Peyer's patch (tissue), 4 donors: ENCODE results near the gene ZNF697.

Source experiments
- POLR2A ChIP-seq, 2 donors: fragments of 450-650 bp; IDR thresholded peaks; one replicate each; pipeline ENCODE4 v1.5.1; 2017; ENCODE audit warnings: antibody characterized with exemption in 2 of 2, mild to moderate bottlenecking in 2 of 2, moderate library complexity in 2 of 2
- TF ChIP-seq, protein P1 (sequence below), 6 experiments: fragments of 450-650 bp in 4 of 6; fragments of 200-600 bp in 2 of 6; sonication (generic) in 1 of 6; IDR thresholded peaks; one replicate each; pipeline ENCODE4 v1.5.1; 2017 to 2019; ENCODE audit warnings: antibody characterized with exemption in 6 of 6, mild to moderate bottlenecking in 3 of 6, moderate library complexity in 1 of 6

DNA sequence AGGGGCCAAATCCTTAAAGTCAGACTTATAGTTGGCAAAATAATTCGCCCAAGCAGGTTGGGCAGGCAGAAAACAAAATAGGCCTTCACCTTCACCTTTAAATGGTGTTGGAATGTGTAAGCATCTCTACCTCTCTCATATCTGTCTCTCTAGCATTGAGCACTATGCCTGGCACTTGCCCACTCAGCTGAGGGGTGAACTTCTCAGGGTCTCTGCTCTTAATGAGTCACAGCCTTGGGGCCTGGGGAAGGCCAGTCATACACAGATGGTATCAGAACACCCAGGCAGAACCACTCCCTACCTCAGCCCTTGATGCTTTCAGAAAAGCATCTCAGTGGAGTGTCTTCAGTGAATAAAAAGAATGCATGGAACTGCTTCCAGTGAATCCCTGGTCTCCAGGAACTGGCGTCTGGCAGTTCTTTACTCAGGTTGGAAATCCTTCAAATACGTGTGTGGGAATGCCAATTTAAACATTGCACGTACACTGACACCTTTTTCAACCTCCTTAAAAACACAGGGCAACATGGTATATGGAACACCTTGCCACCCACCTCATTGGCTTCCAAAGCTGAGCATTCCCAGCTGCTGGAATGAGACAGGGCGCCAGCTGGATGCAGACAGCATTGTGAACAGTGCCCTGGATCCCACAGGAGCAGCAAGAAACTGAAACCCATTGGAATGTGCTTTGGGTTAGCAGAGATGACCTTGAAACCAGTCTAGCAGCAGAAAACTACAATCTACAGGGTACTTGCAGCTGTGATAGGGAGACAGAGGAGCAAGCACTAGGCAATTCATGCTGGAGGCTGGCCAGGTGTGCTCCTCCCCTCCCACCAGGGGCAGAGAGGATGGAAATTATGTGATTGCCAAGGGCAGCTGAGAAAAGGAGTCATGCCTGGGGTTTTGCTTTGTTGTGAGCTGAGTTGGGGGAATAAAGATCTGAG lies 30.0 kb downstream of the ZNF697 start:
- TF ChIP-seq, protein P1, sequence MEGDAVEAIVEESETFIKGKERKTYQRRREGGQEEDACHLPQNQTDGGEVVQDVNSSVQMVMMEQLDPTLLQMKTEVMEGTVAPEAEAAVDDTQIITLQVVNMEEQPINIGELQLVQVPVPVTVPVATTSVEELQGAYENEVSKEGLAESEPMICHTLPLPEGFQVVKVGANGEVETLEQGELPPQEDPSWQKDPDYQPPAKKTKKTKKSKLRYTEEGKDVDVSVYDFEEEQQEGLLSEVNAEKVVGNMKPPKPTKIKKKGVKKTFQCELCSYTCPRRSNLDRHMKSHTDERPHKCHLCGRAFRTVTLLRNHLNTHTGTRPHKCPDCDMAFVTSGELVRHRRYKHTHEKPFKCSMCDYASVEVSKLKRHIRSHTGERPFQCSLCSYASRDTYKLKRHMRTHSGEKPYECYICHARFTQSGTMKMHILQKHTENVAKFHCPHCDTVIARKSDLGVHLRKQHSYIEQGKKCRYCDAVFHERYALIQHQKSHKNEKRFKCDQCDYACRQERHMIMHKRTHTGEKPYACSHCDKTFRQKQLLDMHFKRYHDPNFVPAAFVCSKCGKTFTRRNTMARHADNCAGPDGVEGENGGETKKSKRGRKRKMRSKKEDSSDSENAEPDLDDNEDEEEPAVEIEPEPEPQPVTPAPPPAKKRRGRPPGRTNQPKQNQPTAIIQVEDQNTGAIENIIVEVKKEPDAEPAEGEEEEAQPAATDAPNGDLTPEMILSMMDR (IDR thresholded peaks at IDR 0.05) = no peak
- no peak for TF ChIP-seq POLR2A (IDR thresholded peaks at IDR 0.05)
